ENCODE measurements around the gene CREBBP.

CREBBP gene

DNA sequence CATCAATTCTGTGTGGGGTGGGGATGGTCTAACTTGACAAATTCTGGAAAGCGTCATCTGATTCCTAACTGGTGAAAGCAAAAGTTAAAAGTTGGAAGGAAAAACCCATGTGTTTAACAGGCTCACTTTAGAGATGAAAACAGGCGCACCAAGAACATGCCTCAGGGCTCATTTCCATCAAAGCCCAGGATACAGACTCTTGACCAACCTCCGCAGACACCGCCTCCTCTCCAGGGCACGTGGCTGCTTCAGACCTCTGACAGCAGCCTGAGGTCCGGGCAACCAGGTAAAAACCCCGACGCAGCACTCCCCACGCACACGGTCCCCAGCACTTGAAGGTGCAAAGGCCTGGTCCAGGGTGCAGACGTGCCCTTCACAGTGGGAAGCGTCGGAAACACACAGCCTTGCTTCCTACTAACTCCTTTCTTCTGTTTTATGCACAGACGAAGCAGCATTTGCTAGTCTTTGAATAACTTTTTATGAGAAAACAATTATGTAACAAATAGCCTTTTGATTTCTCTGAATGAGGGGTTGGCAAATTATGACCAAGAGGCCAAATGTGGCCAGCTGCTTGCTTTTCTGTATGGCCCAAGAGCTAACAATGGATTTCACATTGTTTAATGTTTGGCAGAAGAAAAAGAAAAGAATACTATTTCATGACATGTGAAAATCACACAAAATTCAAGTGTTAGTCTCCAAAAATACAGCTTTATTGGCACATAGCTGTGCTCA, 119.0 kb downstream of the CREBBP start:
- H3K9me3 ChIP-seq (ENCODE audit: severe bottlenecking) = no peaks in the 10 kb centered on the region
- TF ChIP-seq, protein P1, sequence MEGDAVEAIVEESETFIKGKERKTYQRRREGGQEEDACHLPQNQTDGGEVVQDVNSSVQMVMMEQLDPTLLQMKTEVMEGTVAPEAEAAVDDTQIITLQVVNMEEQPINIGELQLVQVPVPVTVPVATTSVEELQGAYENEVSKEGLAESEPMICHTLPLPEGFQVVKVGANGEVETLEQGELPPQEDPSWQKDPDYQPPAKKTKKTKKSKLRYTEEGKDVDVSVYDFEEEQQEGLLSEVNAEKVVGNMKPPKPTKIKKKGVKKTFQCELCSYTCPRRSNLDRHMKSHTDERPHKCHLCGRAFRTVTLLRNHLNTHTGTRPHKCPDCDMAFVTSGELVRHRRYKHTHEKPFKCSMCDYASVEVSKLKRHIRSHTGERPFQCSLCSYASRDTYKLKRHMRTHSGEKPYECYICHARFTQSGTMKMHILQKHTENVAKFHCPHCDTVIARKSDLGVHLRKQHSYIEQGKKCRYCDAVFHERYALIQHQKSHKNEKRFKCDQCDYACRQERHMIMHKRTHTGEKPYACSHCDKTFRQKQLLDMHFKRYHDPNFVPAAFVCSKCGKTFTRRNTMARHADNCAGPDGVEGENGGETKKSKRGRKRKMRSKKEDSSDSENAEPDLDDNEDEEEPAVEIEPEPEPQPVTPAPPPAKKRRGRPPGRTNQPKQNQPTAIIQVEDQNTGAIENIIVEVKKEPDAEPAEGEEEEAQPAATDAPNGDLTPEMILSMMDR (IDR thresholded peaks at IDR 0.05; ENCODE audit: low read depth, low read length) = no peak
- peaks cover 68% of the 10 kb centered on the region for H3K36me3 ChIP-seq
- H3K27ac ChIP-seq = no peak overlapping the region
- H3K27me3 ChIP-seq (ENCODE audit: insufficient read depth, low read depth, severe bottlenecking) = no peaks in the 10 kb centered on the region
- no peak overlapping the region for H3K4me3 ChIP-seq (ENCODE audit: low read depth, low read length)
- no peak for DNase-seq

DNA sequence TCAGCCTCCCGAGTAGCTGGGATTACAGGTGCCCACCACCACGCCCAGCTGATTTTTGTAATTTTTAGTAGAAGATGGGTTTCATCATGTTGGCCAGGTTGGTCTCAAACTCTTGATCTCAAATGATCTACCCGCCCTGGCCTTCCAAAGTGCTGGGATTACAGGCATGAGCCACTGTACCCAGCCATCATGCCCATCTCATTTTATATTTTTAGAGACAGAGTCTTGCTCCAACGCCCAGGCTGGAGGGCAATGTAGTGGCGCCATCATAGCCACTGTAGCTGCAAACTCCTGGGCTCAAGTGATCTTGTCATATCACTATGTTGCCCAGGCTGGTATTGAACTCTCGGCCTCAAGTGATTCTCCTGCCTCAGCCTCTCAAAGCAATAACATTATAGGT, 120.0 kb downstream of the CREBBP start:
- H3K27me3 ChIP-seq (ENCODE audit: insufficient read depth, low read depth, severe bottlenecking) = no peaks in the 10 kb centered on the region
- H3K36me3 ChIP-seq = peaks cover 67% of the 10 kb centered on the region
- TF ChIP-seq, protein P1 (IDR thresholded peaks at IDR 0.05; ENCODE audit: low read depth, low read length) = no peak
- no peak overlapping the region for H3K4me3 ChIP-seq (ENCODE audit: low read depth, low read length)
- H3K9me3 ChIP-seq (ENCODE audit: severe bottlenecking) = no peaks in the 10 kb centered on the region
- no peak overlapping the region for H3K27ac ChIP-seq
- no peak for DNase-seq

DNA sequence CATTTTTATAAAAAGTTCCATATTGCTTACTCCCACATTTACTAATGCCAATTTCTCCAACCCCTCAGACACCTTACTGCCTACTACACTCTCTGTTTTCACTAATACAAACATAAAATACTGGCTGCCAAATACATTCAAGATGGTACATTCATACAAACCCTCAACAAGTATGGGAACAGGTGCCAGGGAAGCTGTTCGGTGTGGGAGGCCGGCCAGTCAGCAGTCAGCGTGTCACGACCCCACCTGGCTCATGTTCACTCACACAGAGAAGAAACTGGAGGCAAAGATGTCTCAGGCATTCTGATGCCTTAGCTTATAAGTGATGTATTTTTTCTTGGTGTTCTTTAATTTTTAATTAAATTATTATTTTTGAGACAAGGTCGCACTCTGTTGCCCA, 120.8 kb downstream of the CREBBP start:
- Histone ChIP-seq H3K4me3 (ENCODE audit: low read depth, low read length) (no peak overlapping the region), H3K27me3 (ENCODE audit: insufficient read depth, low read depth, severe bottlenecking) (no peaks in the 10 kb centered on the region), H3K36me3 (peaks cover 68% of the 10 kb centered on the region), H3K27ac (no peak overlapping the region), H3K9me3 (ENCODE audit: severe bottlenecking) (no peaks in the 10 kb centered on the region)
- TF ChIP-seq, protein P1 (IDR thresholded peaks at IDR 0.05; ENCODE audit: low read depth, low read length) = no peak
- DNase-seq = no peak

DNA sequence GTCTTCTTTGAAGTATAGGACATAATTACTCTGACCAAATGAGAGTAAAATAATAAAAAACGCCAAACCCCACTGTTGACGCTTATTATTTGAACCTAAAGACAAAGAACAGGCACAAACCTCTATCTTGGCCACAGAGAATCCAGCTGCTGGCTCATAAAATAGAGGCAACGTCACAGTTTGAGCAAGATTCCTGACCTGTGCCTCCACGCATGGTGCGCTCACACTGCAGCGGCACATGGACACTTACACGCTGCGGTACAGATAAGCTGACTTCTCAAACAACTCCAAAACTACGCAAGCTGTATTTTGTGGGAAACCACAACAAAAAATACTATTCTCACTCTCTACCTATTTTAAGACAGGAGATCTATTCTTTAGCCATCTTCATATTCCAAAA, 124.4 kb downstream of the CREBBP start:
- Histone ChIP-seq H3K27ac (no peak overlapping the region), H3K27me3 (ENCODE audit: insufficient read depth, low read depth, severe bottlenecking) (no peaks in the 10 kb centered on the region), H3K4me3 (ENCODE audit: low read depth, low read length) (no peak overlapping the region), H3K36me3 (peaks cover 69% of the 10 kb centered on the region), H3K9me3 (ENCODE audit: severe bottlenecking) (no peaks in the 10 kb centered on the region)
- DNase-seq = no peak
- TF ChIP-seq, protein P1 (IDR thresholded peaks at IDR 0.05; ENCODE audit: low read depth, low read length) = no peak

DNA sequence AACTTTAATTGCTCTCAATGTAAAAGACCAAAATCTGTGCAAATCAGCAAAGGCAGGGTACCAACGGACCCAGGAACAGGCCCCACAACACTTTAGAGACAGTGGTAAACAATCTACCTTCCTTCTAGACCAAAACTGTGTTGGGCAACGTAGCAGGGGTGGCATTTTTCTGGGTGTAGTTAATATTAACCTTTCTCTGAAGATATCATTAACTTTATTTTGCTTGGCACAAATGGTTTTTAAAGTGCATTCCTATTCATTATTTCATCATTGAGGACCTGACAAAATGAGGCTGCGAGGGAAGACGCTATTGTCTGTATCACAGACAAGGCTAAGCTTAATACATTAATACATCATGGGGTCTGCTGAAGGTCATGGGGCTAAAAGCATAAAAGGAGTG, 125.3 kb downstream of the CREBBP start:
- DNase-seq = no peak
- no peak overlapping the region for H3K27ac ChIP-seq
- H3K27me3 ChIP-seq (ENCODE audit: insufficient read depth, low read depth, severe bottlenecking) = no peaks in the 10 kb centered on the region
- TF ChIP-seq, protein P1 (IDR thresholded peaks at IDR 0.05; ENCODE audit: low read depth, low read length) = no peak
- no peaks in the 10 kb centered on the region for H3K9me3 ChIP-seq (ENCODE audit: severe bottlenecking)
- H3K4me3 ChIP-seq (ENCODE audit: low read depth, low read length) = no peak overlapping the region
- peaks cover 77% of the 10 kb centered on the region for H3K36me3 ChIP-seq

DNA sequence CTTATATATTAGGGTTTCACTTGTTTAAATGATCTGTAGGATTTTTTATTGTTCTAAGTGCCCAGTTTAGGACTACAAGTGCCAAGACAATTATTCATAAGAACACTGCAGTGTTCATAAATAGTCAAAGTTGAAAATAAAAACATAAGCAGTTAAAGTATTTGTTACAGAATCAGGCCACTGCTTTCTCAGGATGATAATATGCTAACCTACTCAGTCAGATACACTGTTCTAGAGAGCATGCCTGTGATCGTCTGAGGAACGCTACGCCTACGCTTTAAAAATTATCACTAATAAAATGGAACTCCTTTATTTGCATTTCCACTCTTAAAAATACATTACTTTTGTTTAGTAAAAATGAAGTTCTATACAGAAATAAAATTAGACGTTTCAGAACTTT, 125.7 kb downstream of the CREBBP start:
- Histone ChIP-seq H3K4me3 (ENCODE audit: low read depth, low read length) (no peak overlapping the region), H3K27ac (no peak overlapping the region), H3K27me3 (ENCODE audit: insufficient read depth, low read depth, severe bottlenecking) (no peaks in the 10 kb centered on the region), H3K36me3 (peaks cover 82% of the 10 kb centered on the region), H3K9me3 (ENCODE audit: severe bottlenecking) (no peaks in the 10 kb centered on the region)
- TF ChIP-seq, protein P1 (IDR thresholded peaks at IDR 0.05; ENCODE audit: low read depth, low read length) = no peak
- DNase-seq = no peak

All from WERI-Rb-1 (cell line).